C4-2B (cell line): ENCODE results near the gene KLF7.
A peak's percentile ranks its signal among the peaks of the same experiment; 100 is the strongest.

Experiments
- H3K27ac ChIP-seq: fragments of 450-650 bp; 2 replicates; pipeline ENCODE4 v1.5.1; 2017
- CTCF ChIP-seq: fragments of 450-650 bp; conservative IDR thresholded peaks from 2 replicates; pipeline ENCODE4 v1.5.1; 2017; ENCODE audit warnings: mild to moderate bottlenecking
- ZFX ChIP-seq: fragments of 450-650 bp; IDR thresholded peaks from 2 replicates; pipeline ENCODE4 v1.6.1; 2017

Gene KLF7

GRCh38 chr2:207166349-207167098, 776 bp upstream of the KLF7 start:
- TF ChIP-seq CTCF: peak; percentile 15; the same call in 1 of the 2 replicates
- TF ChIP-seq ZFX: no peak
- H3K27ac ChIP-seq: peak overlapping the region; percentile 96

DNA sequence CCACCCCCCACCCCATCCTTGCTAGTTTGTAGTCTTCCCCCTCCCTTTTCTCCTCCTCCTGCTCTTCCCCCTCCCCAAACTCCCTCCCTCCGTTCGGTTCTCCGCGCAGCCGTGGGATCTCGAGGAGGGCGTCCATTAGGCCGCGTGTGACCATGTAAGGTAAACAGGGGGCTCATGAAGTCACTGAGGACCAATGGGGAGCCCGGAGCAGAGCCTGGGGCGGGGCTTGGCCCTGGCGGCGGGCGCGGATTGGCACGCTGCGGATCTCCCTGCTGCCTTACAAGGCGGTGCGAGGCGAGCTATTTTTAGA, 246 bp upstream of the KLF7 start:
- peak overlapping the region; percentile 96 for H3K27ac ChIP-seq
- TF ChIP-seq CTCF (no peak), ZFX (no peak)

GRCh38 chr2:207164006-207164831, 1.5 kb downstream of the KLF7 start:
- TF ChIP-seq CTCF (no peak), ZFX (no peak)

GRCh38 chr2:207163756-207164005, 2.1 kb downstream of the KLF7 start:
- no peak for TF ChIP-seq CTCF
- H3K27ac ChIP-seq: peak overlapping the region; percentile 96

More at GRCh38 chr2:207164006-207164831, 1.5 kb downstream of the KLF7 start:
- peak overlapping the region; percentile 96 for H3K27ac ChIP-seq

GRCh38 chr2:207163053-207163755, 2.5 kb downstream of the KLF7 start:
- H3K27ac ChIP-seq: peak overlapping the region; percentile 96; the same call in 1 of the 2 replicates
- TF ChIP-seq ZFX: no peak
- no peak for TF ChIP-seq CTCF

- H3K27ac ChIP-seq: no peak overlapping the region; the same call in 1 of the 2 replicates
- TF ChIP-seq CTCF: no peak
These were observed 3.4 kb downstream of the KLF7 start for GRCh38 chr2:207162316-207162715.
